Smooth muscle cell of the brain vasculature (primary cell): ENCODE measurements around the gene ZCWPW1.
"Not testable (repeated sequence)": the region's sequence is repeated elsewhere in the genome, so short reads cannot be mapped to it uniquely, and the experiment has no call there.

ENCODE experiments used
- DNase-seq: peaks from one replicate; pipeline ENCODE4 v3.0.0-alpha.2; 2012; ENCODE audit warnings: low read depth, low spot score

ZCWPW1 gene

GRCh38 chr7:100373870-100374598 is 54.5 kb downstream of the ZCWPW1 start:
- DNase-seq = not testable (repeated sequence)

- DNase-seq = no peak
These were observed 55.2 kb downstream of the ZCWPW1 start, which contains the start of gene PILRA for GRCh38 chr7:100373261-100373831. PILRA (plus strand) TSS chr7:100373487; CDS start chr7:100373657, 170 bp downstream.

GRCh38 chr7:100372694-100373093 is 55.8 kb downstream of the ZCWPW1 start:
- no peak for DNase-seq

- DNase-seq = no peak
These were observed 56.2 kb downstream of the ZCWPW1 start for GRCh38 chr7:100372256-100372655.

GRCh38 chr7:100371561-100372171 is 56.8 kb downstream of the ZCWPW1 start:
- no peak for DNase-seq

GRCh38 chr7:100370746-100371145 is 57.8 kb downstream of the ZCWPW1 start:
- no peak for DNase-seq

GRCh38 chr7:100370303-100370702 is 58.2 kb downstream of the ZCWPW1 start:
- no peak for DNase-seq

GRCh38 chr7:100369105-100369504 is 59.4 kb downstream of the ZCWPW1 start:
- DNase-seq = no peak

GRCh38 chr7:100367676-100368613 is 60.6 kb downstream of the ZCWPW1 start:
- no peak for DNase-seq

- no peak for DNase-seq
These were observed 61.3 kb downstream of the ZCWPW1 start for GRCh38 chr7:100367251-100367620.

GRCh38 chr7:100366411-100367250 is 61.9 kb downstream of the ZCWPW1 start:
- no peak for DNase-seq

- DNase-seq = not testable (repeated sequence)
These were observed 62.5 kb downstream of the ZCWPW1 start for GRCh38 chr7:100365998-100366367.

- DNase-seq = no peak
These were observed 64.0 kb downstream of the ZCWPW1 start for GRCh38 chr7:100364480-100364879.

GRCh38 chr7:100363797-100364196 is 64.7 kb downstream of the ZCWPW1 start:
- DNase-seq = not testable (repeated sequence)

- DNase-seq = no peak
These were observed 65.4 kb downstream of the ZCWPW1 start for GRCh38 chr7:100363098-100363497.

- no peak for DNase-seq
These were observed 68.2 kb downstream of the ZCWPW1 start for GRCh38 chr7:100360135-100360854.

GRCh38 chr7:100358857-100359212 is 69.7 kb downstream of the ZCWPW1 start:
- DNase-seq = no peak

- DNase-seq = no peak
These were observed 70.3 kb downstream of the ZCWPW1 start, which contains the start of gene PILRB for GRCh38 chr7:100358027-100358856. PILRB (plus strand) TSS chr7:100358117; CDS start chr7:100358303, 186 bp downstream.

- no peak for DNase-seq
These were observed 71.4 kb downstream of the ZCWPW1 start for GRCh38 chr7:100357131-100357561.
